K562 treated with DMSO at 1 percent for 4 hours (cell line): ENCODE results near the gene TNMD. TPM values are rescaled to one million over a fixed set of nuclear protein-coding genes. Genes with fewer than 3 reads are reported as not detected.

Experiments
- total RNA-seq: library from RNA; unstranded; fragments of 300-600 nt; gene quantifications from 2 replicates; pipeline ENCODE4 v1.2.3, GENCODE V29; 2022; ENCODE audit not compliant: insufficient read depth

The TNMD gene
- total RNA-seq, result not detected in 2 replicates

GRCh38 chrX:100584611-100585010, at the start of gene TNMD:
TNMD (plus strand) TSS chrX:100584936; CDS start chrX:100585019, 83 bp downstream.

GRCh38 chrX:100636321-100636991, 51.7 kb downstream of the TNMD start, which contains the start of gene TSPAN6:
TSPAN6 (minus strand) TSS chrX:100636806; CDS start chrX:100636694, 112 bp downstream.

GRCh38 chrX:100643956-100644860, 59.5 kb downstream of the TNMD start, which contains the start of gene SRPX2:
SRPX2 (plus strand) TSS chrX:100644199; CDS start chrX:100646323, 2,124 bp downstream.

Other genes starting within 250 kb of the TNMD start
- gene PCDH19, start 174.7 kb upstream of the TNMD start, total RNA-seq, result not detected in 2 replicates
- not detected in 2 replicates for gene TSPAN6, start 51.9 kb downstream of the TNMD start, total RNA-seq
- not detected in 2 replicates for gene SRPX2, start 59.3 kb downstream of the TNMD start, total RNA-seq
- gene SYTL4, start 147.2 kb downstream of the TNMD start, total RNA-seq, result 0.54 and 1.8 TPM in 2 replicates
- 26.4 and 26.7 TPM in 2 replicates for gene CSTF2, start 235.5 kb downstream of the TNMD start, total RNA-seq